SW 1271 (cell line): ENCODE data around the gene BRD4.
A peak's percentile ranks its signal among the peaks of the same experiment; 100 is the strongest.

Source experiments
- DNase-seq, 2 experiments: peaks; one replicate each; lab custom pipeline; 2025; lab: John Stamatoyannopoulos, UW

BRD4 gene

DNA sequence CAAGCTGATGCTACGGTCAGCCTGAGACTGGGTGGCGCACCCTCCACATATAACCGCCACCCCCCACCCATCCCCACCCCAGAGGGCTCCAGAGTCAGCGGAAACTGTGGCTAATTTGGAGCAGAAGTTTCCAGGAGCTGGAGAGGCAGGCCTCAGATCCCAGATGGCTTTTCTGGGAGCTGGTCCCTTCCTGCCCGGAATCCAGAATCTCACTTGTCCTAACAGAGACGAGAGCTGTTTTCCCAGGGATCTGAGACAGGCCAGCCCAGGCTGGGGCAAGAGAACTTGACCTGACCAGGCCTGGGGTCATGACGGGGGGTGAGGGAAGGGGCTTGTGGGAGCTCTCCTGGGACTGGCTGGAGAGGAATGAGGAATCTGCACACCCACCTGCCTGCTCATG lies 106.6 kb downstream of the BRD4 start:
- DNase-seq, result no peak

DNA sequence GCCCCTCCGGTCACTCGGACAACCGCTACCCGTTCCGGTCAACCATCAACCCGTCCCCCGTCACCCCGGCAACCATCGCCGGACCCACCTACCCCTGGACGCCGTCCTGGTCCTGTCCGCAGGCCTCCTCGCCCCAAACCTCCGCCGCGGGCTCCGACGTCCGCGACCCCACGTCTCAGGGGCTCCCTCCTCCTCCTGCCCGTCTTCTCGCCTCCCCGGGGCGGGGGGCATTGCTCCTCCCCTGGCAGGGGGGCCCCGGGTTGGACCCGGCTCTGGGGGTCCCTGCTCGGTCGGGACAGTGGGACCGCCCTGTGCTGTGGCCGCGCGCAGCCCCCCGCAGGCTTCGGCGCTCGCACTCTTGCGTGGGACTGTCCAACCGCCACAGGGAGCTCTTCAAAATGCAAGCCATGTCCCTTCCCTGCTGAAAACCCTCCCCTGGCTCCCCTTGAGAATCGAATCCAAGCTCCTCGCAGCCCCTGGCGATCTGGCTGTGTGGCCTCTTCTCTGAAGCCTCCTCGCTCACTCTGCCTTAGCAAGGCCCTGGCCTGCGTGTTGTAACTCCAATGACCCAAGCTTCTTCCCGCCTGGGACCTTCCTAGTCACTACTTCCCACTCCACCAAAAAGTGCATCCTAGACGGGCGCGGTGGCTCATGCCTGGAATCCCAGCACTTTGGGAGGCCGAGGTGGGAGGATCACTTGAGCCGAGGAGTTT lies 108.5 kb downstream of the BRD4 start:
- DNase-seq, result no peak

DNA sequence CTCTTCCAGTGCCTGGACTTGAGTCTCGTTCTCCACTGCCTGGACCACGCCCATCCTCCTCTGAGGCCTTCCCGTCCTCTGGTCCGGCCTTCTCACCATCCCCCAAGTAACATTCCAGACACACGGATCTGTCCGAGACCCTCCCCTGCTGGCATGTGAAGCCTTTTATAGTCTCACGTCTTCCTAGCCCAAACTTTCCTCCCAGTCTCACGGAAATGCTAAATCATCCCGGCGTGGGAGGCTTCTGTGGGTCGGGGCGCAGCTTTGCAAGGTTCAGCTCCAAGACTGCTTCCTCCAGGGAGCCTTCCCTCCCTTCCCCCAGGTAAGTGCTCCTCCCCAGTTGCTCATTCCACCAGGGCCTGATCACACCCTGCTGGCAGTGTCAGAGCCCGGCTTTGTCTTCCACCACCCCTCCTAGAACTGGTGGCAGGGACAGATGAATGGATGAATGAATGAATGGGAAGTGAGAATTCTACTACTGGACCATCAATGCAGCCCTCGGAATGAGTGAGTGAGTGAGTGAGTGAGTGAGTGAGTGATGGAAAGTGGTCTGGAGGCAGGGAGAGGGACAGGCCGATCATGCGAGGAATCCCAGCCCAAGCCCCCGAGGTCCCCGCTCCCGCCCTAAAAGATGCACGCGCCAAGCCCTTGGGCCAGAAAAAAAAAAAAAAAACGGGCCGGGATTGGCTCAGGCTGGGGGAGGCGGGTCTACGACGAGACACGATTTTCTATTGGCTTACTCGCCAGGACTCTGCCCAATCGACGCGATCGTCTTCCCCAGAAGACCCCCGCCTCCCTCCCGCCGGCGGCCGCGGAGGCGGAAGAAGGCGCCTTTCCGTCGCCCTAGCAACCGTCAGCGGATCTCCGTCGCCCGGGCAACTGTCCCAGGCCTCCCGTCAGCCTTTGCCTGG lies 109.3 kb downstream of the BRD4 start:
- peak; percentile 64 to 88 for DNase-seq

DNA sequence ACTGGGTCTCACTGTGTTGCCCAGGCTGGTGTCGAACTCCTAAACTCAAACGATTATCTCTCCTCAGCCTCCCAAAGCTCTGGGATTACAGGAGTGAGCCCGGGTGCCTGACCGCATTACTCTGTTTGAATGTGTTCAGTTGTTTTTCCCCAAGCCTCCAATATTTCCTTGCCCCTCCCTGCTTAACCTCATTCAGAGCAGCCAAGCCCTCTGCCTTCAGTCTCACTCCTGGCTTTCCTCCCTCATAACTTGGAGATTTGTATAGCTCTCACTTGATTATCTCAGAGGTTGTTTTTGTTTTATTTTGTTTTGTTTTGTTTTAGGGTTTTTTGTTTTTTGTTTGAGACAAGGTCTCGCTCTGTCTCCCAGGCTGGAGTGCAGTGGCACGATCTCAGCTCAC lies 111.5 kb downstream of the BRD4 start:
- DNase-seq, result no peak

DNA sequence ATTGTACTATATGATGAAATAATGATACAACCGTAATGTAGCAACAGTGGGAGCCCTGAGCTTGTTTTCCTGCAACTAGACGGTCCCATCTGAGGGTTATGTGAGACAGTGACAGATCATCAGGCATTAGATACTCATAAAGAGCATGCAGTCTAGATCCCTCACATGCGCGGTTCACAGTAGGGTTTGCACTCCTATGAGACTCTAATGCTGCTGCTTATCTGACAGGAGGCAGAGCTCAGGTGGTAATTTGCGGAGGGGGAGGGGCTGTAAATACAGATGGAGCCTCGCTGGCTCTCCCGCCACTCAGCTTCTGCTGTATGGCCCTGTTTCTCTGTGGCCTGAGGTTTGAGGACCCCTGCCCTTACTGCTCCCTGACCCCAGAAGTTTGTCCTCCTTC lies 113.8 kb downstream of the BRD4 start:
- no peak for DNase-seq

DNA sequence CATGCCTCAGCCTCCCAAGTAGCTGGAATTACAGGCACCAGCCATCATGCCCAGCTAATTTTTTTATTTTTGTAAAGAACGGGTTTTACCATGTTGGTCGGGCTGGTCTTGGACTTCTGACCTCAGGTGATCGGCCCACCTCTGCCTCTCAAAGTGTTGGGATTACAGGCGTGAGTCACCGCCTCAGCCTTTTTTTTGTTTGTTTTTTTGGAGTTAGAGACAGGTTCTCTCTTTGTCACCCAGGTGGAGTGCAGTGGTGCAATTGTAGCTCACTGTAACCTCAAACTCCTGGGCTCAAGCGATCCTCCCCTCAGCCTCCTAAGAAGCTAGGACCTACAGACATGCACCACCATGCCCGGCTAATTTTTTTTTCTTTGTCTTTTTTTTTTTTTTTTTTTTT lies 116.0 kb downstream of the BRD4 start:
- DNase-seq, result no peak

DNA sequence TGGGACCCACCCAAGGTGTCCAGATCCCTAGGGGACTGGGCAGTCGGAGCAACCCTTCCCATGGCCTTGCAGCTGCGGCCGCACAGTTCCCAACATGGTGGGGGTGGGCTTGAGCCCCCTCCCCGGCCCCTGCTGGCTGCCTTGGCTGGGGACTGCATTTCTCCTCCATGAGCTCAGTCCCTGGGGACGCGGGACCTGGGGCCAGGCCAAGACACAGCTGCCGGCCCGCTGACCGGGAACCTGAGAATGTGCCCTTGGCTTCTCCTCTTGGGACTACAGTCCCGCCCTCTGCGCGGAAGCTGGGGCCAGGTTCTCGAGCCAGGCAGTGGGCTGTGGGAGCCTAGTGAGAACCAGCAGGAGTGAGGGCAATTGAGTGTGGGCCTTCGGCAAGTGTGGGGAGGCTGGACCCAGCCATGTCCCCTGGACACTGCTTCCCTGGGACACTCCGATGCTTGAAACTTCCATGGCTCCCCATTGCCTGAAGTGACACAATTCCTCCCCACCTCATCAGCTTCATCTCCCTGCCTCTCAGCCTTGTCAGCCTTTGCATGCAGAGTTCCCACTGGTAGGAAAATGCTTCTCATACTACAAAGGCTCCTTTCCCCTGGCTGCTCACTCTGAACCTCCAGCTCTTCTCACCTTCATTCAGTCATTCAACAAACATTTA lies 118.5 kb downstream of the BRD4 start:
- DNase-seq, result no peak

DNA sequence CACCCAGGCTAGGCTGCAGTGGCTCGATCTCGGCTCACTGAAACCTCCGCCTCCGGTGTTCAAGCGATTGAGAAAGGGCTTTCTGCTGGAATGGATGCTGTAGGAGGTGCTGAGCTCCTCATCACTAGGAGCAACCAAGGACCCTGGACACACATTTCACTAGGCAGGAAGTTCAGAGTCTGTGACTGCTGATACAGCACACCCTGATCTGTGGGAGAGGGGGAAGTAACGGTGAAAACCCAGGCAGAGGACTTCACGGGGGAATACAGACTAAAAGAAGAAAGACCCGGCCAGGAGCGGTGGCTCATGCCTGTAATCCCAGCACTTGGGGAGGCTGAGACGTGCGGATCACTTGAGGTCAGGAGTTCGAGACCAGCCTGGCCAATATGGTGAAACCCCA lies 119.6 kb downstream of the BRD4 start:
- DNase-seq, result no peak

DNA sequence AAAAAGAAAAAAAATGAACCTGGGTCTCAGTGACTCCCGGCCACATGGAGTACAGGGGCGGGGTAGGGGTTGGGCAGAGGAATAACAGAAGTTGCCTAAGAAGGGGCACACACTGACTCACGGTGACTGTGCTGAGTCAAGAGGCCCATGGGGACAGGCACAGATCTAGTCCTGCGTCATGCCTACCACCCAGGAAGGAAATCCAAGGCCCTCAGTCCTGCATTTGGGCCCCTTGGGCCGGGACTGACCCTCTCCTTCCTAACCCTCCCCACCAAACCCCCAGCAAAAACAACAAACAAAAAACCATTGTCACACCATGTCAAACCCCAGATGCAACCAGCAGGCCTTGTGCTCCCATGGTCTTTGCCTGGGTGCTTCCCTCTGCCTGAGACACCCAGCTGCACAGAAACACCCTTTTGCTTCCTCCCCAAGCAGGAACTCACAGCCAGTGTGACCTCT lies 122.0 kb downstream of the BRD4 start:
- DNase-seq, result no peak

DNA sequence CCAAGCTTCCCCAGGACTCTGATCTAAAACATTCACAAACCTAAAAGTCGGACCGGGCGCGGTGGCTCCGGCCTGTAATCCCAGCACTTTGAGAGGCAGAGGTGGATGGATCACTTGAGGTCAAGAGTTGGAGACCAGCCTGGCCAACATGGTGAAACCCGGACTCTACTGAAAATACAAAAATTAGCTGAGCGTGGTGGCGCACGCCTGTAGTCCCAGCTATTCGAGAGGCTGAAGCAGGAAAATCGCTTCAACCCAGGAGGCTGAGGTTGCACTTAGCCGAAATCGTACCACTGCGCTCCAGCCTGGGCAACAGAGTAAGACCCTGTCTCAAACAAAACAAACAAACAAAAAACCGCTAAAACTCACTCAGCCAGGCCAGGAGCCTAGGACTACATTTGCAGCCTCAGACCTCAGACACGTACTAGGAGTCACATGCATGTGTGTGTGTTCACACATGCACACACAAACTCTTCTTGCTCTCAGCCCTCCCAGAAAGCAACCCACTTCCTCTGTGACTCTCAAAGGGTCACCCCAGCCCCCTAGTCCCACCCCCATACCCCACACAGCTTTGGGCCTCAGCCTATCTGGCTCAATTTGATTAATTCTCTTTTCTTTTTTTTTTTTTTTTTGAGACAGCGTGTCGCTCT lies 130.8 kb downstream of the BRD4 start:
- no peak for DNase-seq

DNA sequence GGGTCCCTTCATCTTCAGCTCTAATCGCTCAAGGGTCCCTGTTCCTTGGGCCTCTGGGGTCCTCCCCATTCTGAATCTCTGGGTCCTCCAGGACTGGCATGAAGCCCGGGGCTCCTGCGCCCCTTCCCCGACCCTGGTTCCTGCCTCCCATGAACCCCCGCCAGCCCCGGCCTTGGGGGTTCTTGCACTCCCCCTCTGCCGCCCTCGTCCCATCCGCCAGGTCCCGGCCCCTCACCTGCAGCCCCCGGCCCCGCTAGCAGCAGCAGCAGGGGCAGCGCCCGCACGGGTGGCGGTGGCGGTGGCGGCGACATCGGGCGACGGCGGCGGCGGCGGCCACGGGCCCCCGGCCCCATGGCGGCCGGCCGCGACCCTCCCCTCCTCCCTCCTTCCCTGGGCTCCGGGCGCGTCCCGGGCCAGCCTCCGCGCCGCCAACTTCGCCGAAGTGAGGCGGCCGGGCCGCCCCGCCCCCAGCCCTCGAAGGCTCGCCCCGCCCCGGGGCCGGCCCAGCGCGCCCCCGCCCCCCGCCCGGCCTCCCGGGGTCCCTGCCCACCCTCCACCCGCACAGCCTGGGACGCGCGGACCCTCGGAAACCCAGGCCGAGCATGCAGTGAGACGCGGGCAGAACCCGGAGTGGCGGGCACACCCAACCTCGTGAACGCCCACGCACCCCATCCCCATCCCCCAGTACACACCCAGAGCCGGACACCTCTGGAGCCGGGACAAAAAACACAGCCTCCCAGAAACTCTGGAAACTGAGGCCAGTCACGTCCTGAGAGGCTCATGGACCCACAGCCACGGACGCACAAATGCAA lies 131.6 kb downstream of the BRD4 start, which contains the start of gene NOTCH3:
TSS of gene NOTCH3 (minus strand) at position 443 of the 812 bp plus-strand sequence. CDS start at position 353, 90 bp downstream.
- DNase-seq, result no peak

DNA sequence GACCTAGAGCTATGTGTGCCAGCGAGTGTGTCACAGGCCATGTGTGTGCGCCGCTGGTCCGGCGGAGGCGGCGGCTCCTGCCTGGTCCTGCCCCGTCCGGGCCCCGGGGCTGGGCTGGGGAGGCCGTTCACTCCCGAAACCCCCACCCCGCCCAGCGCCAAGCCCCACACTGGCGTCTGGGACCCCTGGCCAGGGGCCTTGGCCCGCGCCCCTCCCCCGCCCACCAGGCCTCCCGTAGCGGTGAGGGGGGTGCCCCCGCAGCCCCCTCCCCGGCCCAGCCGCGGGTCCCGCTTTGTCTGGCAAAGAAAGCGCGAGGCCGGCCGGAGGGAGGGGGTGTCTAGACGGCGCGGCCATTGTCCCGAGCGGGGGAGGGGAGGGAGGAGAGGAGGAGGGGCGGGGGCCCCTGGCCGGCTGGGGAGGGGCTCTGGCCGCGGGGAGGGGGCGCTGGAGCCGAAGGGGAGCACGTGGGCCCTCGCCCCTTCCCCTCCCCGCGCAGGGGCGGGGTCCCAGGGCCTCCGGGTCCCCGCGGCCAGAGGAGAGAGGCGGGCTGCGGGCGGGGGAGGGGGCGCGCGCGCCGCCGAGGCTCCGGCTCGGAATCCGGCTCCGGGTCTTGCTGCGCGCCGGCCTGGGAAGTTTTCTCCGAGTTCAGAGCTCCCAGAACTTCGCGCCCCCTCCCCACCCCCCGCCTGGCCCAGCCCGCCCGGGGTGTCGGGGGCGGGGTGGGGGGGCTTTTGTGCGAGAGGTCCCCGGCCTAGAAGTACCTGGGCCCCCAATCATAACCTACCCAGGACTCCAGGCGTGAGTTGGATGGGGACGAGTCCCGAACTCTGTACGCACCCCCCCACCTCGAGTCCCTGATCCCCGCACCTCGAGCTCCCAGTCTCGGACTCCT lies 132.4 kb downstream of the BRD4 start:
- no peak for DNase-seq

DNA sequence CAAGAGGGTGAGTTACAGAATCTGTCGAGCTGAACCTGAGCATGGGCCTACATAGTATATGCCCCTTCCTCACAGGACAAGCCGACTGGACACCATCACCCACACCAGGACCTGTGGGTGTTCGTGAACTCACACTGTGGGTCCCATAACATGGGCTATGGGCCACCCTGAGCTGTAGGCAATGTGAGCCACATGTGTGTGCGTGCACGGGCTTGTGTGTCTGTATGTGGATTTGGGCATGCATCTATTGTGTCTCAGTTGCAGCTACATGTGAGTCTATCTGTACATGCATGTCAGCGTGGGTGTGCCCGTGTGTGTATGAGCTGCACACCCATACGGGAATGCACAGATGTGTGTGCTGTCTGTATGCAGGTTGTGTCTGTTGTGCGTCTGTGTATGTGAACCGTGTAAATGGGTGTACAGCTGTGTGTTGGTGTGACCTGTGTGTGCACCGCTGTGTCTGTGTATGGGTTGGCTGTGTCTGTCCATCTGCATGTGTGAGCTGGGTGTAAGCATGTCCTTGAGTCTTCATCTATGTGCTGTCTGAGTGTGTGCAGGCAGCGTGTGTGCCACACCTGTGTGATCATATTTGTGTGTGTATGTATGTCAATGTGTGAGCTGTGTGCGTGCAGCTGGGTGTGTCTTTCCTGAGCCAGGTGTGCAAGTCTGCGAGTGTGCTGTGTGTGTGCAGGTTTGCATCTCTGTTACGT lies 133.2 kb downstream of the BRD4 start:
- no peak for DNase-seq

DNA sequence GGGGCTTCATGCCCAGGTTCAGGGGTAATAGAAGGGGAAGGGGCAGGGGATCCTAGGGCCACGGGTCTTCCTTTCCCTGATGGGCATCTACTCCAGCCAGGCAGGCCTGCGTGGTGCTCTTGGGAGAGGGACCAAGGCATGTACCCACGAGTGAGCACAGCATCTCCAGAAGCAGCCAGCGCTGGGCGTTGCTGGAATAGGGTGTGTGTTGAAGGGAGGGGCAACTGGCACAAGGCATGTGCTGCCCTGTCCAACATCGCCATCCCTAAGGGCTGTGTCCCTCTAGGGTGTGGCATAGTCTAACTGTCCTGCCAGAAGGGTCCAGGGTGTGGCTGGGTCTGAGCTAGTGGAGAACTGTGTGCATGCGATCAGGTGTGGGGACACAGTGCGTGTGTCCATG lies 134.4 kb downstream of the BRD4 start:
- DNase-seq, result no peak

DNA sequence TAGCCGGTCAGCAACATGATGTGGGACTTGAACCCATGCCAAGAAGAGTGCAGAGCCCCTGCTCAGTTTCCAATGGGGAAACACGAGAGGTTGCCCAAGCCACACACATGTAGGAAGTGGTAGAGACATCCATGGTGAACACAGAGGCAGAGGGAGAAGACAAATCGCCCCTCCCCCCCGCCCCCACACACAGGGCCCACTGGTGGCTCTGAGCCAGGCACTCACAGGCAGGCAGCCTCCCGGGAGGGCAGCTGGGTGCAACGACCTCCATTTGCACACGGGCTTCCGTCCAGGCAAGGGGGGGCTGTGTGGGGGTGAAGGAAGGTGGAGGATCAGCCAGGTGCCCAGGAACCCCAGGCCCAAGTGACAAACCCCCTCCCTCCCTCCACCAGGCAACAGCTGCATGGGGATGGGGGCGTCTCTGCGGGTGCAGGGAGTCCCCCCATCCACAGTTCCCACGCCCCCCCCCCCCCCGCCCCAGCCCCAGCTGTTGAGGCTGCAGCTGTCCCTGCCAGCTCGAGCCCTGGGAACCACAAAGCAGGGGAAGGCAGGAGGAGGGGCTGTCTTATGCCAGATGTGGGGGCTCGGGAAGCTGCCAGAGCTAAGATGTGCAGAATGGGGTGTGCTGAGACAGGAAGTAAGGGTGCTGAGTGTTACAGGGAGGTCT lies 134.9 kb downstream of the BRD4 start:
- DNase-seq, result no peak

DNA sequence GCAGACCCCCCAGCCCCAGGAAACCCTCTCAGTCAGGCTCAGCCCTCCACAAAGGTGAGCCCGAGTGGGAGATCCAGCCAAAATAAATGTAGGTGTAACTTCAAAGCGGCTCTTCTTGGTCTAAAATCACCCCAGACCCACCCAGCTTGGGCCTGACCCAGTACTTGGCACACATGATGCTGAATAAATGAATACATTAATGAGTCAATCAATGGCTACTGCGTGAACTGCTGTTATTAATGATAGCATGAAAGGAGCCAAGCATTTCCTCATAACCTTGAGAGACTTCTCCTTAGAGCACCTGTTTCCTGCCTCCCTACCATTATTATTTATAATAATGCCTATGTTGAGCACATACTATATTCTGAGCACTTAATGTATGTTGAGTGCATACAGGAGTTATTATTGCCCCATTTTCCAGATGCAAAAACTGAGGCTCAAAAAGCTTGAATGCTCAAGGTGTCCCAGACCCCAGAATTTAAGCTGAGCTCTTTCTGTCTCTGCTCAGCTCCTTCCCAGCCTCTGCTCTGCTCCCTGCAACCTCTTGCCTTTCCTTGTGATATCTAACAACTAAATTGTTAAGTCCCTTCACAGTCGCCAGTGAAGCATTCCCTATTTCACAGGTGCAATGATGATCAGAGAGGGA lies 135.9 kb downstream of the BRD4 start:
- DNase-seq, result no peak

DNA sequence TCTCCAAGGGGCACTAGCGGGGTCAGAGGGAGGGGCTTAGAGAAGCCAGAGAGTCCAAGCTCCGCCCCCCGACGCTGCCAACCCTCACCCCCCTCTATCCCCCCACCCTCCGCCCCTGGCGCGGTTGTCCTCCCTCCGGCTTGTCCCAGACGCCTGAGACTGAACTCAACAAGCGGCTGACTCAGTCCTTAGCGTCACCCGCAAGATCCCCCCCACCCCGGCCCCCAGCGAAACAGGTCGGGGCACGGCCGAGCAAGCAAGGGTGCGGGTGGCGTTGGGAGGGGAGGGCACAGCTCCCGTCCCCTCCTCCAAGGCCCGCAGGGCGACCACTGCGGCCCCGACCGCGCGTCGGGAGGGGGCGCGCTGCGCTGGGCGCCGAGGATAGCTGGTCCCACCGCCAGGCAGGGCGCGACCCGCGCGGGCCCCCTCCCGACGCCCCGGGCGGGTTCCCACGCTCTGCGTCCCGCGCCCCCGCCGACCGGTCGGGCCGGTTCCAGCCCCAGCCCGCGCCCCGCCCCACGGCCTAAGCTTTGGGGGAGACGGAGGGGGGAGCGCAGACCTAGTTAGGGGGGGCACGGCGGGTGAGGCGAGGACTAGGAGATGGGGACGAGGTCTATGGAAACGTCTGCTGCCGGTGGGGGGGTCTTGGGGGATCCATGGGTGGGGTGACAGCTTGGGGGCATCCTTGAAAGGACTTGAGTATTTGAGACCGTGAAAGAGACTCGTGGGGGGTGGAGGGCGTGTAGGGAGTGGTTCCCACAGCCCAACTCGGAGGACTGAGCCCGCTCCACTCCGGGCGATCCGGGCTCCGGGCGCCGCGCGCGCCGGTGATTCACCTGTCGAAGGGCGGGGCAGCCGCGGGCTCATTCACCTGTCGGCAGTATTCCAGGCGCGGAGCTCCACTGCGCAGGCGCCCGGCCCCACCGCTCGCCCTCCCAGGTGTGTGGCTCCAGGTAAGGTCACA lies 136.7 kb downstream of the BRD4 start:
- no peak for DNase-seq
